Measurements from ENCODE around the gene HNRNPC. TPM values are rescaled to one million over a fixed set of nuclear protein-coding genes. Genes with fewer than 3 reads are reported as not detected.

Gene HNRNPC
- total RNA-seq, 1 experiment from 2014 or later, result 1,062 TPM

GRCh38 chr14:21194597-21194996, 74.6 kb downstream of the HNRNPC start:
- Histone ChIP-seq H2BK120ac (ENCODE audit: low read depth, low read length, poor library complexity, severe bottlenecking) (no peak overlapping the region), H3K23ac (ENCODE audit: insufficient read length, low read depth, low read length) (no peak overlapping the region), H3K4me2 (ENCODE audit: insufficient read depth, insufficient read length, low read length) (no peak overlapping the region), H3K4ac (ENCODE audit: low read depth, low read length) (no peak overlapping the region), H3T11ph (ENCODE audit: low read length) (no peak overlapping the region), H4K8ac (replicated peaks; ENCODE audit: insufficient read length, low read depth, low read length) (no peak overlapping the region), H3K79me1 (ENCODE audit: insufficient read depth, low read depth, low read length, poor library complexity, severe bottlenecking) (no peaks in the 10 kb centered on the region), H2AFZ (ENCODE audit: low read length) (no peak overlapping the region), H3K27me3 (ENCODE audit: insufficient read depth, low read length) (no peaks in the 10 kb centered on the region), H2BK15ac (ENCODE audit: low read depth, low read length) (no peak overlapping the region), H4K20me1 (ENCODE audit: control insufficient read depth, insufficient read depth, insufficient read length) (no peaks in the 10 kb centered on the region), H4K91ac (ENCODE audit: insufficient read length, low read depth, low read length) (no peak overlapping the region), H4K5ac (ENCODE audit: insufficient read length, low read depth, low read length) (no peak overlapping the region), H2AK5ac (ENCODE audit: insufficient read length, low read length) (no peak overlapping the region), H2BK12ac (ENCODE audit: insufficient read length, low read depth, low read length) (no peak overlapping the region), H3K14ac (ENCODE audit: insufficient read depth, low read length) (no peak overlapping the region), H3K18ac (ENCODE audit: insufficient read length, low read depth, low read length) (no peak overlapping the region), H2BK5ac (ENCODE audit: insufficient read length, low read length) (no peak overlapping the region), H3K79me2 (ENCODE audit: insufficient read depth, low read length) (no peaks in the 10 kb centered on the region), H3K4me1 (ENCODE audit: insufficient read depth, low read length) (no peaks in the 10 kb centered on the region; the same call in 1 of the 2 replicates), H3K9ac (ENCODE audit: extremely low read depth, insufficient read length, low read length) (no peak overlapping the region), H2BK20ac (ENCODE audit: low read depth, low read length, poor library complexity, severe bottlenecking) (no peak overlapping the region), H3K56ac (ENCODE audit: insufficient read length, low read depth, low read length) (no peak overlapping the region), H3K9me3 (ENCODE audit: control insufficient read depth, low read depth, low read length) (no peaks in the 10 kb centered on the region), H3K27ac (ENCODE audit: insufficient read length, low read depth, low read length) (no peak overlapping the region), H3K23me2 (ENCODE audit: insufficient read length, low read depth, low read length, poor library complexity, severe bottlenecking) (peaks cover 2% of the 10 kb centered on the region)
- peaks cover 3 to 15% of the 10 kb centered on the region in 2 experiments for H3K4me1 Mint-ChIP-seq
- peaks cover 0 to 2% (median 0%) of the 10 kb centered on the region in 3 experiments; a peak in 2 of 7 replicates for H3K36me3 Mint-ChIP-seq (ENCODE audit: insufficient read depth in 1 of 3, low read depth in 3 of 3)
- H3K27me3 Mint-ChIP-seq (ENCODE audit: low read depth), result peaks cover 9% of the 10 kb centered on the region
- H3K4me3 Mint-ChIP-seq, result no peak overlapping the region
- H3K27ac Mint-ChIP-seq, result no peak overlapping the region
- no peak for DNase-seq
- TF ChIP-seq CTCF (conservative IDR thresholded peaks at IDR 0.05), result no peak
- H3K9me3 Mint-ChIP-seq, result peaks cover 3 to 6% of the 10 kb centered on the region in 2 experiments; a peak in 2 of 5 replicates

All from H9 (cell line).